Duodenal mucosa (tissue), 2 donors: ENCODE measurements around the gene SYNCRIP.
"Not testable (repeated sequence)": the region's sequence is repeated elsewhere in the genome, so short reads cannot be mapped to it uniquely, and the experiment has no call there.

Source experiments
- H3K27ac ChIP-seq: one replicate; pipeline ENCODE4 v1.7.0; 2013; ENCODE audit warnings: low read depth, low read length
- H3K27me3 ChIP-seq, 2 donors: one replicate each; pipeline ENCODE4 v1.7.0; 2013; ENCODE audit warnings: low read length in 2 of 2, control low read depth in 1 of 2; ENCODE audit not compliant: insufficient read depth in 2 of 2, control insufficient read depth in 1 of 2
- H3K36me3 ChIP-seq, 2 donors: one replicate each; pipeline ENCODE4 v1.7.0; 2013; ENCODE audit warnings: low read length in 2 of 2, control low read depth in 1 of 2; ENCODE audit not compliant: insufficient read depth in 2 of 2, control insufficient read depth in 1 of 2
- H3K4me1 ChIP-seq, 2 donors: one replicate each; pipeline ENCODE4 v1.7.0; 2013; ENCODE audit warnings: low read length in 2 of 2, control low read depth in 1 of 2; ENCODE audit not compliant: insufficient read depth in 2 of 2, control insufficient read depth in 1 of 2
- H3K4me3 ChIP-seq, 2 donors: one replicate each; pipeline ENCODE4 v1.7.0; 2013; ENCODE audit warnings: low read length in 2 of 2, low read depth in 1 of 2
- H3K9ac ChIP-seq, 2 donors: one replicate each; pipeline ENCODE4 v1.7.0; 2013; ENCODE audit warnings: low read length in 2 of 2, low read depth in 1 of 2
- H3K9me3 ChIP-seq, 2 donors: one replicate each; pipeline ENCODE4 v1.7.0; 2013; ENCODE audit warnings: low read length in 2 of 2, control low read depth in 1 of 2; ENCODE audit not compliant: control insufficient read depth in 1 of 2

Gene SYNCRIP

GRCh38 chr6:85580118-85580877 is 62.4 kb downstream of the SYNCRIP start:
- no peaks in the 10 kb centered on the region for H3K27me3 ChIP-seq
- H3K36me3 ChIP-seq: peaks cover 0 to 5% of the 10 kb centered on the region in 2 donors
- no peaks in the 10 kb centered on the region for H3K9me3 ChIP-seq
- H3K4me3 ChIP-seq: no peak overlapping the region
- peaks cover 8 to 21% of the 10 kb centered on the region in 2 donors for H3K4me1 ChIP-seq
- no peak overlapping the region for H3K27ac ChIP-seq
- H3K9ac ChIP-seq: no peak overlapping the region

GRCh38 chr6:85579581-85579980 is 63.1 kb downstream of the SYNCRIP start:
- H3K27ac ChIP-seq: no peak overlapping the region
- H3K4me3 ChIP-seq: no peak overlapping the region
- no peaks in the 10 kb centered on the region for H3K9me3 ChIP-seq
- H3K36me3 ChIP-seq: peaks cover 0 to 5% of the 10 kb centered on the region in 2 donors
- no peaks in the 10 kb centered on the region for H3K27me3 ChIP-seq
- no peak overlapping the region for H3K9ac ChIP-seq
- peaks cover 10 to 28% of the 10 kb centered on the region in 2 donors for H3K4me1 ChIP-seq

DNA sequence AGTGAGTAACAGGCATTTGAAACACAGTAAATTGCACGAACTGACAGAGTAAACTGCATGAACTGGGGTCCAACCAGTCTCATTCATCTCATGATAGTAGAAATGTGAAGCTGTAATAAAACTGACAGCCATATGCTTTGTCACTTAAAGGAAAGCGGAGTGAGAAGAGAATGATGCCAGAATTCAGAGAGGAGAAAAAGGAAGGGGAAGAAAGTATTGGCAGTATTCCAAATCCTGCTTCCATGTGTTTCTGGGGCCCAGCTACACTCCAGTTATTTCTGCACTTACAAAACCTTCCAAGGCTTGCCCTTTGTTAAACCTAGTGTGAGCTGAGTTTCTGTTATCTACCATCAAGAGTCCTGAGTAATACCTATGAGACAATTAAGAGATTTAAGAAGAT is 66.2 kb downstream of the SYNCRIP start:
- H3K27me3 ChIP-seq: no peaks in the 10 kb centered on the region
- H3K4me1 ChIP-seq: peaks cover 10 to 30% of the 10 kb centered on the region in 2 donors
- H3K9ac ChIP-seq: no peak overlapping the region
- H3K9me3 ChIP-seq: no peaks in the 10 kb centered on the region
- H3K4me3 ChIP-seq: no peak overlapping the region
- H3K27ac ChIP-seq: no peak overlapping the region
- peaks cover 0 to 8% of the 10 kb centered on the region in 2 donors for H3K36me3 ChIP-seq

DNA sequence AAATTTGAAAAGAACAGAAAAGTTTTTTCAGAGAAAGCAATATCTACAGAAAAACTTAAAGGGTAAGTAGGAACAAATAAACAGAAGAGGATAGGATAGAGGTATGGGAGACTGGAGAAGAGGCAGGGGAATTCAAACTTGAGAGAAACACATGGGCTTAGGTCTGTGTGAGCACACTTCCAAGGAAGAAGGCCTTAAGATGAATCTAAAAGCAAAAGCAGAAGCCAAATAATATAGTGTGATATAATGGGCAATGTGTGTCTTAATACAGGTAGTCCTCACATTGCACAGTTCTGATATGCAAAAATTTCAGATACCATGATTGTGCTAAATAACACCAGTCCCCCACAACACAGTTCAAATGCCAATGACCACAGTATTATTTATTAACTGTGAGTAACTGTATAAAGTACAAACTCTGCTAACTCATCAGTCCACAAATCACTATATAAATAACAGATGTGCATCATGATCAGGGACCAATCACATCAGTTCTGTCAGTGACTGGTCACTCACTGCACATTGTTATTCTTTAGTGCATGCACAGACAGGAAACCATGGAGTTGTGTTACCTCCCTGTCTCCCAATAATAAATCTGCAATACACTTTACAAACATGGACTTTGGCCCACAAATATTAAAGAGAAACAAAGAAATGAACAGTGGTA is 67.6 kb downstream of the SYNCRIP start:
- no peak overlapping the region for H3K27ac ChIP-seq
- H3K4me3 ChIP-seq: no peak overlapping the region
- no peak overlapping the region for H3K9ac ChIP-seq
- no peaks in the 10 kb centered on the region for H3K27me3 ChIP-seq
- no peaks in the 10 kb centered on the region for H3K9me3 ChIP-seq
- H3K36me3 ChIP-seq: peaks cover 0 to 9% of the 10 kb centered on the region in 2 donors
- H3K4me1 ChIP-seq: peaks cover 7 to 22% of the 10 kb centered on the region in 2 donors

GRCh38 chr6:85569323-85569722 is 73.4 kb downstream of the SYNCRIP start:
- H3K36me3 ChIP-seq: peaks cover 4 to 10% of the 10 kb centered on the region in 2 donors
- no peak overlapping the region for H3K27ac ChIP-seq
- no peaks in the 10 kb centered on the region for H3K27me3 ChIP-seq
- no peaks in the 10 kb centered on the region for H3K9me3 ChIP-seq
- H3K4me3 ChIP-seq: no peak overlapping the region
- no peaks in the 10 kb centered on the region for H3K4me1 ChIP-seq
- no peak overlapping the region for H3K9ac ChIP-seq

GRCh38 chr6:85568411-85568810 is 74.3 kb downstream of the SYNCRIP start:
- Histone ChIP-seq H3K36me3 (peaks cover 6 to 10% of the 10 kb centered on the region in 2 donors), H3K4me3 (no peak overlapping the region), H3K27me3 (no peaks in the 10 kb centered on the region), H3K4me1 (no peaks in the 10 kb centered on the region), H3K27ac (no peak overlapping the region), H3K9ac (no peak overlapping the region), H3K9me3 (no peaks in the 10 kb centered on the region)

DNA sequence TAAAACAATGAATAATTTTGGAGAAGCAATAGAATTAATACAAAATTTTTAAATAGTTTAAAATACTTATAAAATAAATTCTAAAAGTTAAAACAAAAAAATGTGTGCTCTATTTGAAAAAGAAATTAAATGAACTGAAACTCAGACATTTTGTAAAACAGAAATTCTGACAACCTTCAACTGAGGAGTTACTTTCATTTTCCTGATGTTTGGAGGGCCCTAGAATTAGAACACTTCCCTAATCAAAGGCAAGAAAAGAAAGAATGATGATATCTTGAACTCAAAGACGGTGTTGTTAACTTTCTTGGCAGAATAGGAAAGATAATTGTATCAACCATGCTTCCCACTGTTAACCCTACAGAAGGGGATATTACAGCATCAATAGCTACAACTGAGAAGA is 77.0 kb downstream of the SYNCRIP start:
- Histone ChIP-seq H3K9ac (no peak overlapping the region), H3K4me1 (no peaks in the 10 kb centered on the region), H3K36me3 (peaks cover 6 to 11% of the 10 kb centered on the region in 2 donors), H3K27me3 (no peaks in the 10 kb centered on the region), H3K9me3 (no peaks in the 10 kb centered on the region), H3K4me3 (no peak overlapping the region), H3K27ac (no peak overlapping the region)

DNA sequence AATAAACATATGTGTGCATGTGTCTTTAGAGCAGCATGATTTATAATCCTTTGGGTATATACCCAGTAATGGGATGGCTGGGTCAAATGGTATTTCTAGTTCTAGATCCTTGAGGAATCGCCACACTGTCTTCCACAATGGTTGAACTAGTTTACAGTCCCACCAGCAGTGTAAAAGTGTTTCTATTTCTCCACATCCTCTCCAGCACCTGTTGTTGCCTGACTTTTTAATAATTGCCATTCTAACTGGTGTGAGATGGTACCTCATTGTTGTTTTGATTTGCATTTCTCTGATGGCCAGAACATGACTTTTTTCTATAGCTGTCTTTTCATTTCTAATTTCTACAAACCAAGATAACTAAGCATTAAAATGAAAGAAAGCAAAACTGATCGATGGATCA is 78.5 kb downstream of the SYNCRIP start:
- H3K36me3 ChIP-seq: peaks cover 5 to 11% of the 10 kb centered on the region in 2 donors
- H3K9me3 ChIP-seq, H3K4me1 ChIP-seq, H3K27ac ChIP-seq, H3K4me3 ChIP-seq, H3K27me3 ChIP-seq, H3K9ac ChIP-seq: not testable (repeated sequence)
